ENCODE data around the gene SYNE3.

The SYNE3 gene

DNA sequence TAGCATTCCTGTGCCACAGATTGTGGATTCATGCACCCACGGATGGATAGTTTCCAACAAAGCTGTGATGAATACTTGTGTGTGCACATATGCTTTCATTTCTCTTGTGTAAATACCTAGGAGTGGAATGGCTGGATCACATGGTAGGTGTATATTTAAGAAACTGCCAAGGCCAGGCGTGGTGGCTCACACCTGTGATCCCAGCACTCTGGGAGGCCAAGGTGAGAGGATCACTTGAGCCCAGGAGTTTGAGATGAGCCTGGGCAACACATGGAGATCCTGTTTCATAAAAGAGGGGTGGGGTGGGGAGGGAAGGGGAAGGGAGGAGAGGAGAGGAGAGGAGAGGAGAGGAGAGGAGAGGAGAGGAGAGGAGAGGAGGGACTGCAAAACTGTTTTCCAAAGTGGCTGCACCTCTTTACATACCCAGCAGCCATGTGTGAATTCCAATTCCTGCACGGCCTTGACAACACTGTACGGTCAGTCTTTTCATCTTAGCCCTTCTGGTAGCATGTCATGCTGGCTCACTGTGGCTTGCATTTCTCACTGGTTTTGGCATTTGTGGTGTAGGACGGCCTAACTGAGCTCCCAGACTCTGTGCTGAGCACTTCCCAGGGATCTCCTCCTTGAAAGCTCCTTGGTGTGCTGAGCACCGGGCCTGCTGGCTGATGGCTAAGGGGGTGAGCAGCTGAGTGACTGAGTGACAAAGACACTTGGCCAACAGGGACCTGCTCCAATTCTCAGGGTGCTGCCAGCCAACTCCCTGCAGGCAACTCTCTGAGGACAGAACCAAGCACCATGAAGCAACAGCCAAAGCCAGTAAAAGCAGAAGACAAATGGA is 27.9 kb downstream of the SYNE3 start:
- Histone ChIP-seq H3K79me2 (ENCODE audit: control insufficient read depth, insufficient read depth, low read length) (no peaks in the 10 kb centered on the region), H3K23ac (ENCODE audit: low read length) (no peak overlapping the region), H4K8ac (ENCODE audit: low read depth, low read length) (no peak overlapping the region), H3K4me1 (ENCODE audit: control insufficient read depth, low read depth, low read length) (no peaks in the 10 kb centered on the region), H3K9ac (ENCODE audit: low read length) (no peak overlapping the region), H2BK15ac (replicated peaks; ENCODE audit: low read depth) (no peak overlapping the region), H3K79me1 (ENCODE audit: low read length) (no peaks in the 10 kb centered on the region), H3K56ac (ENCODE audit: low read length) (no peak overlapping the region), H3K4me3 (ENCODE audit: low read length) (no peak overlapping the region), H3K4me2 (ENCODE audit: low read length) (no peak overlapping the region), H3K27me3 (ENCODE audit: insufficient read depth, low read length, poor library complexity) (no peaks in the 10 kb centered on the region), H4K5ac (ENCODE audit: low read length) (no peak overlapping the region), H2BK5ac (ENCODE audit: low read length) (no peak overlapping the region), H3K4ac (ENCODE audit: low read depth, low read length) (no peak overlapping the region), H2BK120ac (ENCODE audit: low read depth, low read length) (no peak overlapping the region), H3K27ac (ENCODE audit: low read depth, low read length) (no peak overlapping the region), H2AK5ac (ENCODE audit: low read length) (no peak overlapping the region), H3K18ac (ENCODE audit: low read length) (no peak overlapping the region), H3K36me3 (ENCODE audit: control insufficient read depth, insufficient read depth, low read length) (no peaks in the 10 kb centered on the region)
- WGBS (ENCODE audit: extremely low coverage, insufficient coverage, low lambda C conversion rate), result no CpG with 5 or more reads among the region's 6 CpGs
- no peak for DNase-seq

- H3K79me1 ChIP-seq (ENCODE audit: low read length), result no peaks in the 10 kb centered on the region
- H3K36me3 ChIP-seq (ENCODE audit: control insufficient read depth, insufficient read depth, low read length), result no peaks in the 10 kb centered on the region
- no peak overlapping the region for H3K4me3 ChIP-seq (ENCODE audit: low read length)
- H3K27ac ChIP-seq (ENCODE audit: low read depth, low read length), result no peak overlapping the region
- H2BK5ac ChIP-seq (ENCODE audit: low read length), result no peak overlapping the region
- no peak overlapping the region for H2AK5ac ChIP-seq (ENCODE audit: low read length)
- H3K56ac ChIP-seq (ENCODE audit: low read length), result no peak overlapping the region
- no peaks in the 10 kb centered on the region for H3K27me3 ChIP-seq (ENCODE audit: insufficient read depth, low read length, poor library complexity)
- no peaks in the 10 kb centered on the region for H3K79me2 ChIP-seq (ENCODE audit: control insufficient read depth, insufficient read depth, low read length)
- H4K8ac ChIP-seq (ENCODE audit: low read depth, low read length), result no peak overlapping the region
- H3K4ac ChIP-seq (ENCODE audit: low read depth, low read length), result no peak overlapping the region
- WGBS (ENCODE audit: extremely low coverage, insufficient coverage, low lambda C conversion rate), result no CpG with 5 or more reads among the region's 3 CpGs
- no peak overlapping the region for H3K4me2 ChIP-seq (ENCODE audit: low read length)
- H3K23ac ChIP-seq (ENCODE audit: low read length), result no peak overlapping the region
- no peak overlapping the region for H2BK120ac ChIP-seq (ENCODE audit: low read depth, low read length)
- no peak overlapping the region for H3K9ac ChIP-seq (ENCODE audit: low read length)
- no peak overlapping the region for H4K5ac ChIP-seq (ENCODE audit: low read length)
- no peak for DNase-seq
- H3K18ac ChIP-seq (ENCODE audit: low read length), result no peak overlapping the region
- no peaks in the 10 kb centered on the region for H3K4me1 ChIP-seq (ENCODE audit: control insufficient read depth, low read depth, low read length)
- no peak overlapping the region for H2BK15ac ChIP-seq (replicated peaks; ENCODE audit: low read depth)
Measured at GRCh38 chr14:95487669-95488084, 28.8 kb downstream of the SYNE3 start.

DNA sequence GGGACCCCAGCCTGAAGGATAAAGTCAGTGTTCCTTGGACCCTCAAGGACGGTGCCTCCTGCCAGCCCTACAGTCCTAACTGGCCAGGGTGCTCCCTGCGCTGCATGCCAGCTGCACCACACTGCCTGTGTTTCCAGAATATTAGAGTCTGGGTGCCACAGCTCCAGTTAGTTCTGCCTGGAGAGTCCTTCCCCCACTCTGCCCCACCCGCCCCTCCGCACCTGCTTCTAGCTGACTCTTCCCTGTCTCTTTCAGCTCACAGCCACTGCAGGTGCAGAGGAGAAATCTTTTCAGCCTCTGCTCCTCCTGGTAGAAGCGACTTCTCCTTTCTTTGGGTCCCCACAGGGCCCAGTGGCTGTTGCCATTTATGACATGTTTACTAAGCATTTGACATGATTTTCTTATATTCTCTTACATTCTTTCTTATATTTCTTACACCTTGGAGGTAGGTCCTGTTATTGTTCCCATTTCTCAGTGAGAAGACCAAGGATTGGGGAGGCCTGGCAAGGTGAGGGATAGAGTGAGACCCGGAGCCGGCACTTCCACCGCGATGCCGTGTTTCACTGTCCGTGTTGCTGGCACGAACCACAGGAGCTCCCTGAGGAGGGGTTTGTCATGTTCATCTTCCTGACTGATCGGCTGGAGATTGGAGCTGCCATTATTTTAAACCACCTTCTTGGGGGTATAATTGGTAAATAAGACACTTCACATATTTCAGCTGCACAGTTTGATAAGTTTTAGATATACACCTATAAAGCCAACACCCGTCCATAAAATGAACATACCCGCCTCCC is 29.4 kb downstream of the SYNE3 start:
- Histone ChIP-seq H3K79me1 (ENCODE audit: low read length) (no peaks in the 10 kb centered on the region), H3K4ac (ENCODE audit: low read depth, low read length) (no peak overlapping the region), H3K4me2 (ENCODE audit: low read length) (no peak overlapping the region)

DNA sequence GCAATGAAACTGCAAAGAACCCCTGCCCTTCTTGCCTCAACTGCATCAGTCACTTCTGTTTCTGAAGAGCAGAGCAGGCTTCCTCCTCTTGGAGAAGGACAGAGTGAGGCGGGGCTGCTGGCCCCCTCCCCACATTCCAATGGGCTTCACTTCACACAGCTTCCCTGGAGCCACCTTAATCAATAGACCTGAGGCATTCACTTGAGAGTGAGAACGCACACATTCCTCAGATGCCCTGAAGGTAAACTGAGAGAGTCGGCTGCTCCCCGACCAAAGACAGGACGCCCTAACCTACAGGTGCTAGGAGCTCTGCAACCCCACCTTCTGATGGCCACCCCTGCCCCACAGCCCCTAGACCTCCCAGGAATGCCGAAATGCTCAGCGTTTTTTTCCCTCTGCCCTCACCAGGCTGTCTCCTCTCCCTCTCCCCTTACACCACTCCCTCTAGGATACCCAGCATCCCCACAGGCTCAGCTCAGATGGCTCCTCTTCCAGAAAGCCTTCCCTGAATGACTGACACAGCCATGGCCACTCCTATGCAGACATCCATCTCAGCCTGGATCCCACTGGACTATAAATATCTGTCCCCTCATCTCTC is 31.1 kb downstream of the SYNE3 start:
- H3K36me3 ChIP-seq (ENCODE audit: control insufficient read depth, insufficient read depth, low read length), result no peaks in the 10 kb centered on the region
- no CpG with 5 or more reads among the region's 7 CpGs for WGBS (ENCODE audit: extremely low coverage, insufficient coverage, low lambda C conversion rate)
- H3K18ac ChIP-seq (ENCODE audit: low read length), result no peak overlapping the region
- H3K9ac ChIP-seq (ENCODE audit: low read length), result no peak overlapping the region
- no peaks in the 10 kb centered on the region for H3K79me1 ChIP-seq (ENCODE audit: low read length)
- H3K56ac ChIP-seq (ENCODE audit: low read length), result peak overlapping the region; percentile 12
- no peak overlapping the region for H4K5ac ChIP-seq (ENCODE audit: low read length)
- no peak overlapping the region for H3K23ac ChIP-seq (ENCODE audit: low read length)
- no peaks in the 10 kb centered on the region for H3K79me2 ChIP-seq (ENCODE audit: control insufficient read depth, insufficient read depth, low read length)
- no peak overlapping the region for H3K27ac ChIP-seq (ENCODE audit: low read depth, low read length)
- no peaks in the 10 kb centered on the region for H3K27me3 ChIP-seq (ENCODE audit: insufficient read depth, low read length, poor library complexity)
- H3K4ac ChIP-seq (ENCODE audit: low read depth, low read length), result no peak overlapping the region
- no peaks in the 10 kb centered on the region for H3K4me1 ChIP-seq (ENCODE audit: control insufficient read depth, low read depth, low read length)
- no peak overlapping the region for H4K8ac ChIP-seq (ENCODE audit: low read depth, low read length)
- no peak overlapping the region for H2BK120ac ChIP-seq (ENCODE audit: low read depth, low read length)
- H3K4me2 ChIP-seq (ENCODE audit: low read length), result no peak overlapping the region
- DNase-seq, result peak; percentile 72
- no peak overlapping the region for H2AK5ac ChIP-seq (ENCODE audit: low read length)
- no peak overlapping the region for H2BK5ac ChIP-seq (ENCODE audit: low read length)
- no peak overlapping the region for H2BK15ac ChIP-seq (replicated peaks; ENCODE audit: low read depth)
- H3K4me3 ChIP-seq (ENCODE audit: low read length), result no peak overlapping the region

More for the DNA sequence above, 29.4 kb downstream of the SYNE3 start:
- Histone ChIP-seq H4K8ac (ENCODE audit: low read depth, low read length) (no peak overlapping the region), H3K79me2 (ENCODE audit: control insufficient read depth, insufficient read depth, low read length) (no peaks in the 10 kb centered on the region), H3K9ac (ENCODE audit: low read length) (no peak overlapping the region), H3K27ac (ENCODE audit: low read depth, low read length) (no peak overlapping the region), H2BK15ac (replicated peaks; ENCODE audit: low read depth) (no peak overlapping the region), H3K23ac (ENCODE audit: low read length) (no peak overlapping the region), H2BK5ac (ENCODE audit: low read length) (no peak overlapping the region), H3K4me1 (ENCODE audit: control insufficient read depth, low read depth, low read length) (no peaks in the 10 kb centered on the region), H4K5ac (ENCODE audit: low read length) (no peak overlapping the region), H2AK5ac (ENCODE audit: low read length) (no peak overlapping the region), H3K56ac (ENCODE audit: low read length) (no peak overlapping the region), H3K27me3 (ENCODE audit: insufficient read depth, low read length, poor library complexity) (no peaks in the 10 kb centered on the region), H2BK120ac (ENCODE audit: low read depth, low read length) (no peak overlapping the region), H3K18ac (ENCODE audit: low read length) (no peak overlapping the region), H3K4me3 (ENCODE audit: low read length) (no peak overlapping the region), H3K36me3 (ENCODE audit: control insufficient read depth, insufficient read depth, low read length) (no peaks in the 10 kb centered on the region)
- no peak for DNase-seq
- no CpG with 5 or more reads among the region's 15 CpGs for WGBS (ENCODE audit: extremely low coverage, insufficient coverage, low lambda C conversion rate)

GRCh38 chr14:95484296-95484695 is 32.2 kb downstream of the SYNE3 start:
- no peak overlapping the region for H3K27ac ChIP-seq (ENCODE audit: low read depth, low read length)
- no peaks in the 10 kb centered on the region for H3K36me3 ChIP-seq (ENCODE audit: control insufficient read depth, insufficient read depth, low read length)
- H3K79me1 ChIP-seq (ENCODE audit: low read length), result no peaks in the 10 kb centered on the region
- H3K4me3 ChIP-seq (ENCODE audit: low read length), result no peak overlapping the region
- no peaks in the 10 kb centered on the region for H3K27me3 ChIP-seq (ENCODE audit: insufficient read depth, low read length, poor library complexity)
- H3K23ac ChIP-seq (ENCODE audit: low read length), result no peak overlapping the region
- H2BK5ac ChIP-seq (ENCODE audit: low read length), result no peak overlapping the region
- H3K56ac ChIP-seq (ENCODE audit: low read length), result no peak overlapping the region
- H3K9ac ChIP-seq (ENCODE audit: low read length), result no peak overlapping the region
- no peak overlapping the region for H4K8ac ChIP-seq (ENCODE audit: low read depth, low read length)
- no peak overlapping the region for H2BK15ac ChIP-seq (replicated peaks; ENCODE audit: low read depth)
- H3K18ac ChIP-seq (ENCODE audit: low read length), result no peak overlapping the region
- H3K79me2 ChIP-seq (ENCODE audit: control insufficient read depth, insufficient read depth, low read length), result no peaks in the 10 kb centered on the region
- no peak overlapping the region for H2BK120ac ChIP-seq (ENCODE audit: low read depth, low read length)
- no peak for DNase-seq
- no peaks in the 10 kb centered on the region for H3K4me1 ChIP-seq (ENCODE audit: control insufficient read depth, low read depth, low read length)
- no peak overlapping the region for H2AK5ac ChIP-seq (ENCODE audit: low read length)
- no peak overlapping the region for H4K5ac ChIP-seq (ENCODE audit: low read length)
- H3K4me2 ChIP-seq (ENCODE audit: low read length), result no peak overlapping the region
- H3K4ac ChIP-seq (ENCODE audit: low read depth, low read length), result no peak overlapping the region
- WGBS (ENCODE audit: extremely low coverage, insufficient coverage, low lambda C conversion rate), result no CpG with 5 or more reads among the region's 5 CpGs
